ENCODE data around the gene ADO.

- TF ChIP-seq ZNF512 (tag; IDR thresholded peaks at IDR 0.05) (no peak), ZNF263 (CRISPR knock-in tag; IDR thresholded peaks at IDR 0.05; ENCODE audit: borderline replicate concordance) (no peak)
Measured at GRCh38 chr10:62829622-62830021, 25.1 kb downstream of the ADO start.

Data from K562 (cell line).